HepG2 (cell line): ENCODE data around the gene DNAJC1. TPM values are rescaled to one million over a fixed set of nuclear protein-coding genes. Genes with fewer than 3 reads are reported as not detected.

ENCODE experiments used
- ATAC-seq: fragments of 200-7000 bp; cut with Tn5 transposase; 3 replicates; pipeline ENCODE4 v1.9.1; 2020; ENCODE audit warnings: mild to moderate bottlenecking, moderate library complexity
- BruUV-seq: library from RNA; stranded (reverse); fragments of 400-500 nt; replicated peaks from 2 replicates; lab custom pipeline; 2021; lab: Mats Ljungman, UMichigan
- CTCF ChIA-PET: fragments of 300-600 bp; formaldehyde crosslinking; extraction: SDS; loops from one replicate; lab custom pipeline; 2021; ENCODE audit warnings: low total read pairs, inconsistent platforms, low intra/inter-chr PET ratio; lab: Yijun Ruan, JAX
- POLR2A ChIA-PET: fragments of 350-600 bp; sonication (Branson Sonifier 250); formaldehyde crosslinking; loops from one replicate; lab custom pipeline; 2020; ENCODE audit warnings: antibody characterized with exemption, inconsistent platforms; lab: Yijun Ruan, JAX
- DNase-seq: peaks from one replicate; pipeline ENCODE4 v3.0.0-alpha.2; 2015; ENCODE audit warnings: low spot score
- FAIRE-seq: peaks from 3 replicates; lab custom pipeline; 2011; peaks lifted over from hg19 to GRCh38; lab: Jason Lieb, UNC
- H2AFZ ChIP-seq: one replicate; pipeline ENCODE4 v1.6.1; 2011; ENCODE audit warnings: low read length, inconsistent platforms
- H3K27ac ChIP-seq: fragments of 300-600 bp; 3 replicates; pipeline ENCODE4 v1.8.0; 2011; ENCODE audit warnings: mixed run types, mild to moderate bottlenecking, mixed read lengths, low read length, inconsistent platforms; ENCODE audit not compliant: insufficient read depth; ENCODE audit errors: extremely low read length
- H3K27me3 ChIP-seq, 2 experiments: fragments of 200-600 bp in 1 of 2; 2 replicates in 1 of 2; 3 replicates in 1 of 2; pipeline versions ENCODE4 v1.6.0 to v1.8.0; 2011; ENCODE audit warnings: low read length in 2 of 2, mild to moderate bottlenecking in 2 of 2, moderate library complexity in 2 of 2, inconsistent platforms in 1 of 2; ENCODE audit not compliant: insufficient read depth in 2 of 2, control insufficient read depth in 1 of 2
- H3K36me3 ChIP-seq, 2 experiments: fragments of 200-600 bp in 1 of 2; replicated peaks in 1 of 2; 2 replicates in 1 of 2; 3 replicates in 1 of 2; pipeline versions ENCODE4 v1.5.1 to v1.8.0; 2011; ENCODE audit warnings: low read length in 2 of 2, inconsistent platforms in 1 of 2; ENCODE audit not compliant: insufficient read depth in 2 of 2, control insufficient read depth in 1 of 2
- H3K4me1 ChIP-seq: 2 replicates; pipeline ENCODE4 v1.5.1; 2012; ENCODE audit warnings: low read length, inconsistent platforms; ENCODE audit not compliant: insufficient read depth
- H3K4me2 ChIP-seq: 2 replicates; pipeline ENCODE4 v1.6.0; 2011; ENCODE audit warnings: low read depth, low read length, inconsistent platforms
- H3K4me3 ChIP-seq, 3 experiments: fragments of 200-600 bp in 1 of 3; sonication (generic), shearing (Covaris generic) in 1 of 3; replicated peaks in 1 of 3; 2 replicates each; pipeline ENCODE4 v1.5.1; 2011 to 2016; ENCODE audit warnings: low read length in 3 of 3, inconsistent platforms in 2 of 3, low read depth in 2 of 3, mild to moderate bottlenecking in 2 of 3, control low read depth in 1 of 3, mixed read lengths in 1 of 3; ENCODE audit not compliant: insufficient read depth in 1 of 3
- H3K79me2 ChIP-seq: one replicate; pipeline ENCODE4 v1.6.1; 2011; ENCODE audit warnings: low read length, inconsistent platforms; ENCODE audit not compliant: insufficient read depth
- H3K9ac ChIP-seq: 2 replicates; pipeline ENCODE4 v1.6.0; 2011; ENCODE audit warnings: mild to moderate bottlenecking, low read depth, low read length, inconsistent platforms; ENCODE audit not compliant: insufficient read depth
- H3K9me3 ChIP-seq: 2 replicates; pipeline ENCODE4 v1.5.1; 2012; ENCODE audit warnings: mild to moderate bottlenecking, low read length
- H4K20me1 ChIP-seq: 2 replicates; pipeline ENCODE4 v1.6.0; 2011; ENCODE audit warnings: inconsistent platforms, mild to moderate bottlenecking, low read length, moderate library complexity; ENCODE audit not compliant: insufficient read depth
- AHR ChIP-seq: IDR thresholded peaks from 2 replicates; pipeline ENCODE4 v1.6.1; 2018; ENCODE audit warnings: missing genetic modification reagents, missing compliant biosample characterization
- GFI1 ChIP-seq: sonication (generic); formaldehyde crosslinking; IDR thresholded peaks from 2 replicates; pipeline ENCODE4 v1.5.0; 2020; ENCODE audit warnings: missing genetic modification reagents, mild to moderate bottlenecking, borderline replicate concordance
- HIC2 ChIP-seq: sonication (generic); formaldehyde crosslinking; IDR thresholded peaks from 2 replicates; pipeline ENCODE4 v1.9.0; 2022; ENCODE audit warnings: low read depth, missing genetic modification reagents
- KDM5B ChIP-seq: sonication (generic); formaldehyde crosslinking; IDR thresholded peaks from 2 replicates; pipeline ENCODE4 v1.4.0; 2020; ENCODE audit warnings: missing genetic modification reagents, mild to moderate bottlenecking, borderline replicate concordance
- LRRFIP1 ChIP-seq: sonication (generic); formaldehyde crosslinking; conservative IDR thresholded peaks from 2 replicates; pipeline ENCODE4 v1.4.0; 2020; ENCODE audit warnings: missing genetic modification reagents
- ZBTB34 ChIP-seq: sonication (generic); formaldehyde crosslinking; IDR thresholded peaks from 2 replicates; pipeline ENCODE4 v1.8.0; 2022; ENCODE audit warnings: mild to moderate bottlenecking, missing genetic modification reagents
- ZNF570 ChIP-seq: sonication (generic); formaldehyde crosslinking; IDR thresholded peaks from 2 replicates; pipeline ENCODE4 v1.4.0; 2020; ENCODE audit warnings: mild to moderate bottlenecking, missing genetic modification reagents, borderline replicate concordance
- ZNF597 ChIP-seq: sonication (generic); formaldehyde crosslinking; IDR thresholded peaks from 2 replicates; pipeline ENCODE4 v1.5.0; 2020; ENCODE audit warnings: missing genetic modification reagents
- ZUFSP ChIP-seq: sonication (generic); formaldehyde crosslinking; IDR thresholded peaks from 2 replicates; pipeline ENCODE4 v1.9.0; 2021; ENCODE audit warnings: missing genetic modification reagents, mild to moderate bottlenecking, borderline replicate concordance
- WGBS: methylation state at CpG from one replicate; pipeline ENCODE4 v1.1.6; 2017; ENCODE audit warnings: low lambda C conversion rate; 5-methylcytosine and 5-hydroxymethylcytosine counted together
- in situ Hi-C: cut with HindIII; loops from 2 replicates; pipeline ENCODE4 v1.10.0; 2017; ENCODE audit warnings: low pct_unique_long_range_greater_than_20kb; ENCODE audit not compliant: extremely low pct_ligation_motif_present
- intact Hi-C: fragments of 100-400 bp; cut with micrococcal nuclease; formaldehyde crosslinking; loops from one replicate; pipeline ENCODE4 v1.10.0; 2022; ENCODE audit not compliant: unreplicated experiment
- polyA plus RNA-seq, 8 experiments: library from polyadenylated mRNA; depleted of rRNA in 3 of 8; stranded (reverse) in 7 of 8; unstranded in 1 of 8; fragments of >200 nt; fragmentation: Illumina TruSeq in 4 of 8; extraction: Trizol in 4 of 8; gene quantifications; 2 replicates each; pipeline versions ENCODE4 v1.2.1 to v1.2.3, GENCODE V29; 2011 to 2016; ENCODE audit warnings: low read depth in 4 of 8, missing spikeins in 1 of 8, mixed read lengths in 1 of 8; ENCODE audit not compliant: insufficient read depth in 1 of 8
- total RNA-seq, 5 experiments: library from RNA; depleted of rRNA; stranded (reverse); fragments of >200 nt; fragmentation: Illumina TruSeq; extraction: Trizol; gene quantifications; 2 replicates each; pipeline ENCODE4 v1.2.3, GENCODE V29; 2016; ENCODE audit warnings: low read depth in 1 of 5

DNAJC1 gene
- total and polyA plus RNA-seq, 2 of the 13 experiments (the other 11 are each of a cell fraction or from before 2014, with no cell fraction given), result 9.9 to 16.6 TPM

- TF ChIP-seq ZBTB34 (CRISPR knock-in tag) (no peak), ZUFSP (no peak), LRRFIP1 (CRISPR knock-in tag) (no peak), KDM5B (CRISPR knock-in tag) (no peak), AHR (CRISPR knock-in tag) (no peak), ZNF570 (CRISPR knock-in tag) (no peak), HIC2 (no peak), ZNF597 (CRISPR knock-in tag) (no peak), GFI1 (no peak)
- FAIRE-seq (no peak), DNase-seq (no peak), ATAC-seq (no peak)
- intact Hi-C loops (no loop called here), in situ Hi-C loops (no loop called here)
- Histone ChIP-seq H2AFZ (no peak overlapping the region), H3K9me3 (0 out of 2 replicates have a peak, but pooled peaks cover 6% of the 10 kb centered on the region), H3K27me3 (no peaks in the 10 kb centered on the region), H3K4me3 (no peak overlapping the region), H3K9ac (no peak overlapping the region), H3K27ac (no peak overlapping the region), H3K79me2 (no peaks in the 10 kb centered on the region), H3K4me1 (peaks cover 12% of the 10 kb centered on the region), H3K36me3 (no peaks in the 10 kb centered on the region), H3K4me2 (no peak overlapping the region), H4K20me1 (no peaks in the 10 kb centered on the region)
- WGBS, result 67% methylated on average over 1 of the region's 1 CpG
- no TSS peak for BruUV-seq
- CTCF ChIA-PET, result no interaction called here
- POLR2A ChIA-PET, result no interaction called here
Observed at GRCh38 chr10:21820952-21821351, 182.6 kb downstream of the DNAJC1 start.
